GM10266 (cell line): Measurements from ENCODE around the gene C1GALT1.
"Not testable (repeated sequence)": the region's sequence is repeated elsewhere in the genome, so short reads cannot be mapped to it uniquely, and the experiment has no call there.

Experiments
- DNase-seq: peaks from one replicate; pipeline ENCODE4 v3.0.0; 2012; ENCODE audit errors: extremely low spot score
- TF ChIP-seq, protein P1 (sequence below): IDR thresholded peaks from 2 replicates; pipeline ENCODE4 v1.5.1; 2012; ENCODE audit warnings: mild to moderate bottlenecking, low read depth; ENCODE audit not compliant: control insufficient read depth, insufficient read depth; ENCODE audit errors: missing control alignments

Gene C1GALT1

DNA sequence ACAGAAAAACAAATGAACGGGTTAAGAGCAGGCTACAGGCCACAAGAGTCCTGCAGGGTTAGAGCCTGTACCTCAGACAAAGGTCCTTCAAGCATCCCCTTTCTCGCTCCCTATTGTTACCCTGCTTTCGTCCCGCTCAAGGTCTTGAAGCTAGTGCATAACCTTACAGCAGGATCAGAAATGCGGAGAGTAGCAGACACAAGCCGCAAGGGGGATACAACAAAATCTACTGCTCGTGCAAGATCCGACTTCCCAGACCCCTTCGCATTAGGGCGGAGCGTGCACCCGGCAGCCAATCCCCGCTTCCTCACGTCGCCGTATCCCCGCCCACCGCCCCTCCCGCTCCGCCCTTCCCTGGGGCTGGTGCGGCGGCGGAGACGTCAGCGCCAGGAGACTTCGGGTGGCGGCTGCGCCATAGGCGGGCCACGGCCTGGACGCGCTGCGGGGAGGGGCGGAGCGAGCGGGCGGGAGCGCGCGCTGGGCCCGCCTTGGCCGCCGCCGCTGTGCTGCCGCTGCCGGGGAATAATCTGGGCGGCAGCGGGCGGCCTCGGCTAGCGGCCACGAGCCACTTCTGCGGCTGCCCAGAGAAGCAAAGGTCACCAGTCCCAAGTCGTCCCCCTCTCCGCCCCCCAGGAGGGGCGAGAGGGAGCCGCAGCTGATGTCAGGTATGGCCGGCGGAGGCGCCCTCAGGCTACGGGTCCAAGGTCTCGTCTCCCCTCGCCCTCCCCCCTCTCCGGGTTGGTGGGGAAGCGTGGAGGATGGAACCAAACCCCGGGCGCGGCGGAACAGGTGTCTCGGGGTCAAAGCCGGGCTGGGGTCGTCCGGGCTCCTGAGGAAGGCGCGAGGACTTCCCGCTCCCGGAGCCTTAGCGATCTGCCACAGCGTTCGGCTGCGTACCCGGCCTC, at the start of gene C1GALT1:
TSS of gene C1GALT1 (plus strand) at position 389 of the 905 bp plus-strand sequence. CDS start 51,776 bp downstream, outside the sequence.
- peak; percentile 95 for DNase-seq
- TF ChIP-seq, protein P1, sequence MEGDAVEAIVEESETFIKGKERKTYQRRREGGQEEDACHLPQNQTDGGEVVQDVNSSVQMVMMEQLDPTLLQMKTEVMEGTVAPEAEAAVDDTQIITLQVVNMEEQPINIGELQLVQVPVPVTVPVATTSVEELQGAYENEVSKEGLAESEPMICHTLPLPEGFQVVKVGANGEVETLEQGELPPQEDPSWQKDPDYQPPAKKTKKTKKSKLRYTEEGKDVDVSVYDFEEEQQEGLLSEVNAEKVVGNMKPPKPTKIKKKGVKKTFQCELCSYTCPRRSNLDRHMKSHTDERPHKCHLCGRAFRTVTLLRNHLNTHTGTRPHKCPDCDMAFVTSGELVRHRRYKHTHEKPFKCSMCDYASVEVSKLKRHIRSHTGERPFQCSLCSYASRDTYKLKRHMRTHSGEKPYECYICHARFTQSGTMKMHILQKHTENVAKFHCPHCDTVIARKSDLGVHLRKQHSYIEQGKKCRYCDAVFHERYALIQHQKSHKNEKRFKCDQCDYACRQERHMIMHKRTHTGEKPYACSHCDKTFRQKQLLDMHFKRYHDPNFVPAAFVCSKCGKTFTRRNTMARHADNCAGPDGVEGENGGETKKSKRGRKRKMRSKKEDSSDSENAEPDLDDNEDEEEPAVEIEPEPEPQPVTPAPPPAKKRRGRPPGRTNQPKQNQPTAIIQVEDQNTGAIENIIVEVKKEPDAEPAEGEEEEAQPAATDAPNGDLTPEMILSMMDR, result peak; percentile 64

DNA sequence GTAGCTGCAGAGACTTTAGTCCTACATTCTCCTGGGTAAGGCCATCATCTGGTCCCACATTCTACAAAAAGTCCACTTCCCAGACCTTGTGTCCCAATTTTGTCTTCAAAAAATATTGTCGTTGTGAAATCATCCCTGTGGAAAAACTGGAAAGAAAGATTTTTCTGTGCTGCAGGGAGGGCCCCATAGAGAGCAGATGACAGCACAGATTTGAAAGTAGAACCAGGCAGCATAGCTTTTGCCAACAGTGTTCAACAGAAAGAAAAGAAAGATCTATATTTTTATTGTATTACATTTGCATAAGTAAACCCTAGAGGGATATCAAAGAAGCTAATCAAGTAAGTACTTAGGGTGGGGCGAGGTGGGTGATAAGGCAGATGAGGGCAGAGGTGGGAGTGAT, 48.3 kb upstream of the C1GALT1 start:
- TF ChIP-seq, protein P1, result no peak
- no peak for DNase-seq

DNA sequence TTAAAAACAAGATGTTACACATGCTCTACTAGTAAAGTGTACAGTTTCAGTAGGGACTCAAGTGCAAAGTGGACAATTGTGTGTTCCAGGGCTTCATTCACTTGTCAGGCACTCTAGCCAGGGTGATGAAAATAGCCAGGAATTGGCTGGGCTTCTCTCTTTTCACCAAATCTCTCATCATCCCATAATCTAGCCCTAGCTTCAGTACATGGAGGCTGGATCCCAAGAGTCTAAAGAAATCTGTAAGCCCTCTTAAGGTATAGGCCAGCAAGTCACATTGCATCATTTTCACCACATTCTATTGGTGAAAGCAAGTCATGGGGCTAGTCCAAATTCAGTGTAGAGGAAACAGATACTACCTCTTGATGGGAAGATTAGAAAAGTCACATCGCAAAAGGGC, 47.3 kb upstream of the C1GALT1 start:
- no peak for DNase-seq
- TF ChIP-seq, protein P1, result no peak

DNA sequence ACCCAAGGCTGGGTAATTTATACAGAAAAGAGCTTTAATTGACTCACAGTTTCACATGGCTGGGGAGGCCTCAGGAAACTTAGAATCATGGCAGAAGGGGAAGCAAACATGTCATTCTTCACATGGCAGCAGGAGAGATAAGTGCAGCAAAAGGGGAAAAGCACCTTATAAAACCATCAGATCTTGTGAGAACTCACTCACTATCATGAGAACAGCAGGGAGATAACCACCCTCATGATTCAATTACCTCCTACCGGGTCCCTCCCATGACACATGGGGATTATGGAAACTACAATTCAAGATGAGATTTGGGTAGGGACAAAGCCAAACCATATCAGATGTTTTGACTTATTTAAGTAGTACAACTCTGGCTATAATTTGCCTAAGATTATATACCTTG, 46.4 kb upstream of the C1GALT1 start:
- not testable (repeated sequence) for DNase-seq

DNA sequence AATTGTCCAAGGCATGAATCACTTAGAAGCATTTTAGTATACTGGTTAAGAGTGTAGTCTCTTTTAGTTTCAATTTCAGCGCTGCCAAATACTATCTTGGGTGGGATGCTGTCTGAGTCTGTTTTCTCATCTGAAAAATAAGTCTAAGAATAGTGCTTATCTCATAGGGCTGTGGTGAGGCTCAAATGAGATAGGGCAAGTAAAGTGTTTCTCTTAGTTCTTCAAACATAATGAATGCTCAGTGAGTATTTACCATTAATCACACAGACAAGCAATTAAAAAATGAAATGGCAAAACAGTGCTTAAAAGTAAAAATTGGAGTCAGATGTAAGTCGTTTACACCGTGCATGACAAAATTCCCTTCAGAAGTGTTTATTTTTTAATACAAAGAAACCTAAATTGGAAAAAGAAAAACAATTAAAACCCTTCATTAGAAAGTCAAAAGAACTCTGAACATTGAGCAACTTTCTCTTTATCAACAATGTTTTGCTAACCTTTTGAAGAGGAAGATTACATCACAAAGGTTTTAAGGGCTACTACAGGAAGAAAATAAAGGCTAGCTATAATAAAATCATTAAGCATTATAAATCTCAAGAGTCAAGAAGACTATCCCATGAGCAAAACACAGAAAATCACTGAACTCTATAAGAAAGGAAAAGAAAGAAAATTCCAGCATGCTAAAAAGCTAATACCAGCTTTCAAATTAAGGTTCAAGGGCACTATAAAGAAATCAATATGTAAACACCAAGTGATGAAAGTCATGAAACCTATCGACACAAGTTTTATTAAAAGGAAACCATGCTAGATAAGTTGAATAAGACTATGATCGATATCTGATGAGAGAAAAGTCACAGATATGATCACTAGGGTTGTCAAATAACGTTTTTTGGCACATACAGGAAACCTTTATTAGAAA, 45.6 kb upstream of the C1GALT1 start:
- TF ChIP-seq, protein P1, result no peak
- DNase-seq, result no peak

DNA sequence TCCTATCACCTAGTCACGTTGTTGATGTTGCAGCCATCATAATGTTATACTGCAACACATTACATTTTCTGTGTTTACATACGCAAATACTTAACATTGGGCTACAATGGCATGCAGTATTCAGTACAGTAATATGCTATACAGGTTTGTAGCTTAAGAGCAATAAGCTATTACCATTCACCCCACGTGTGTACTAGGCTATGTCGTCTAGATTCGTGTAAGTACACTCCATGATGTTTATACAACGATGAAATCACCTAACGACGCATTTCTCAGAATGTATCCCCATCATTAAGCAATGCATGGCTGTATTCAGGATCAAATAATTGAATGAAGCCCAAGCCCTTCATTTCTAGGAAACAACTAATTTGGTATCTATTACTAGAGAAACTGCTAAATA, 43.4 kb upstream of the C1GALT1 start:
- DNase-seq, result no peak
- TF ChIP-seq, protein P1, result no peak

DNA sequence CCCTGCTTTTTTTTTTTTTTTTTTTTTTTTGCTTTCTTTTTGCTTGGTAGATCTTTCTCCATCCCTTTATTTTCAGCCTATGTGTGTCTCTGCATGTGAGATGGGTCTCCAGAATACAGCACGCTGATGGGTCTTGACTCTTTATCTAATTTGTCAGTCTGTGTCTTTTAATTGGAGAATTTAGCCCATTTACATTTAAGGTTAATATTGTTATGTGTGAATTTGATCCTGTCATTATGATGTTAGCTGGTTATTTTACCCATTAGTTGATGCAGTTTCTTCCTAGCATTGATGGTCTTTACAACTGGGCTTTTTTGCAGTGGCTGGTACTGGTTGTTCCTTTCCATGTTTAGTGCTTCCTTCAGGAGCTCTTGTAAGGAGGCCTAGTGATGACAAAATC, 38.9 kb upstream of the C1GALT1 start:
- DNase-seq, result not testable (repeated sequence)

DNA sequence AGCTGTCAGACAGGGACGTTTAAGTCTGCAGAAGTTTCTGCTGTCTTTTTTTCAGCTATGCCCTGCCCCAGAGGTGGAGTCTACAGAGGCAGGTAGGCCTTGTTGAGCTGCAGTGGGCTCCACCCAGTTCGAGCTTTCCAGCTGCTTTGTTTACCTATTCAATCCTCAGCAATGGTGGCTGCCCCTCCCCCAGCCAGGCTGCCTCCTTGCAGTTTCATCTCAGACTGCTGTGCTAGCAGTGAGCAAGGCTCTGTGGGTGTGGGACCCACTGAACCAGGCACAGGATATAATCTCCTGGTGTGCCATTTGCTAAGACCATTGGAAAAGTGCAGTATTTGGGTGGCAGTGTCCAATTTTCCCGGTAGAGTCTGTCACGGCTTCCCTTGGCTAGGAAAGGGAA, 37.2 kb upstream of the C1GALT1 start:
- DNase-seq, result not testable (repeated sequence)
